GM11168 (cell line): Measurements from ENCODE around the gene VIPR2.

ENCODE experiments used
- in situ Hi-C: fragments of 300-500 bp; cut with MboI; formaldehyde crosslinking; loops from one replicate; pipeline ENCODE4 v1.12.0; 2022; ENCODE audit warnings: low sequenced_read_pairs; ENCODE audit not compliant: unreplicated experiment

The VIPR2 gene

DNA sequence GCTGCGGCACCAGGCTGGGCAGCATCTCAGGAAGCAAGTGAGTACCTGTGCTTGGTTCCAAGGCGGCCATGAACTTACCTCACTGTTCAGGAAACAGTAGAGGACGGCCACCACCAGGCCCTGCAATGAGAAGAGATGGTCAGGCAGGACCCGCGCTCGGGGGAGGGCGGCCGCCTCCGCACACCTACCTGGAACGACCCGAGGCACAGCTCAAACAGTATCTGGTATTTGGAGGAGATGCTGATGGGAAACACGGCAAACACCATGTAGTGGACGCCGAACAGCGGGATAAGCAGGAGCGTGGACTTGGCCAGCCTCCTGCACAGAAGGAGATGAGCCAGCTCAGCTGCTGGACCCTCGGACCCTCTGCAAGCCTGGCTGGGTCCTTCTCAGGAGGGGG is 112.9 kb downstream of the VIPR2 start:
- in situ Hi-C loops, result no loop called here

DNA sequence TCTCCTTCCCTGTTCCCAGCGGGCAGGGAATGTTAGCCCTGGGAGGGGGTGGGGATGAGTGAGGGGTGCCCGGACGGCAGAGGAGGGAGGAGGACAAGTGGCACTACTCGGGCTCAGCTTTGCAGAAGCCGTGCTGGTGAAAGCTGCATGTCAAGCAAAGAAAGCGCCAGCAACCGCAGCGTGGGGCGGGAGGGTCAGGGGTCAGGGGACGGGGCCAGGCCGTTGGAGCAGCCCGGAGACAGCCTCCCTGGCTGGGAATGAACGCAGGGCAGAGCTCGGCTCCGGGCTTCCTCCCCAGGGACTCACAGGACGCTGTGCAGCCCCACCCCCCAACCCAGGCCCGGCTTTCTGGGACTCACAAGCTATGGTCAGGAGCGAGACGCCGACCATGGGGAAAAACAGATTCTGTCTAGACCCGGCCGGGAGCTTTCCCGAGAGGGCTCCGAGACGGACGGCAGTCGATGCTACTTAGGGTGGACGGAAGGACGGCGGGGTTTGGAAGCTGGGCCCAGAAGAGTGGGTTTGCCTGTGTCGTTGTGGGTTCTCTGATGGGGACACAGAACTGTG is 113.4 kb downstream of the VIPR2 start:
- in situ Hi-C loops, result no loop called here

DNA sequence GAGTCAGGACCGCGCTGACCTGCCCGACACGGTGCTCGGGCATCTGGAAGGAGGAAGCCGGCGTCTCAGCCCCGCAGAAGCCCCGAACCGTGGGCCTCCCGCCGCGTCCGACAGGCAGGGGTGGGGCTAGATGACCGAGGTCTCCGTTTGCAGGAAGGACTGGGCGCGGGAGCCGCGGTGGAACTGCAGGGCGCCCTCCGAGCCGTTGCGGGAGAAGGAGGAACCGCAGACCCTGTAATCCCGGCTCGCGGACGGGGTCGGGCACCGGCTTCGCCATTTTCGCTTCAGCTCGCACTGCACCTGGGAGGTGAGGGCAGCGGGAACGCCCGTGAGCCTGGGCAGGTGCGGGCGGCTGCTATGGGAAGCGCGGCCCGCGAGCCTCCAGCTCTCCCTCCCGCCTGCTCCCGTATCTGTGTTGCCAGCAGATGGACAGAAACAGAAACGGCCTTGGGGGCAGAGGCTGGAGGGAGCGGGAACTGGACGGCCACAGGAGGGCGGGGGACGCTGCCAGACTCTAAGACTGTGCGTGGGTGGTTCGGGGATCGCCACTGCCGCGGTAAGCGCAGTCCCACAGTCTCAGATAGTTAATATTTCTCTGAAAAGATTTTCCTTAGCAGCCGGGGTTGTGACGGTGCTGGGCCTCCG is 114.1 kb downstream of the VIPR2 start:
- in situ Hi-C loops, result no loop called here

DNA sequence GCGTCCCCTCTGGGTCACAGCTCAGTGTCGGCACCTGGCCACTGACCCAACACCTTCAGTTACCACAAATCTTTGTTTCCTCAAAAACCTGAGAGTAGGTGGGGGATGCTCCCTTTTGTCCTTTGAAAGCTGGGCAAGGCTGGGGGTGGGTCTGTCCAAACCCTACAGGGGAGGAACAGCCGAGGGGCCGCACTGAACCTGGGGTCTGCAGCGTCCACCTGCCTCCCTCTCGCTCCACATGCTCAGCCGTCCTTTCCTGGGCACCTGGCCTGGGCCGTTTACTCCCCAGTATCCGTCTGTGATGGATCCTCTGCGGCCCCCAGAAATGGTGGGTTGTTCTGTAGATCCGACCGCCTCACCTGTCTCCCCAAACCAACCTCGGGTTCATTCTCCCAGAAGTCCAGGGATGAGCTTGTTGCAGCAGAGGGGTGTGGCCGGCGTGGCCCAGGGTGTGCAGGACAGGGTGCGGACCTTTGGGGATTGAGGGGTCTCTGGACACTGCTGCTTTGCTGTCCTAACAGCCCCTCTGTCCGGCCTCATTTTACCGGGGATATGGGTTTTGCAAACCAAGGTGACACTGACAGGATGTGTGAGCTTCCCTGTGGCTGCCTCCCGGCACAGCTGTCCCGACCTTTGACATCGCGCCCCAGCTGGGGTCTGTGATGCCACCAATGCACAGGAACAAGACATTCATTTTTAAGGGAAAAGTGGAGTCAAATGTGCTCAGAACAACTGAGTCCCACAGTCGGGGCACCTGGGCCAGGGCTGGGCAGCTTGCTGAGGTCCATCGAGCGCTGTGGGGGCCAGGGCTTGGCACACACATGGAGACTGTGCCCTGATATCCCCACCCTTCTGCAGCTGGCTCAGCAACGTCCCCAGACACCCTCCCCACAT is 115.9 kb downstream of the VIPR2 start:
- in situ Hi-C loops, result no loop called here

DNA sequence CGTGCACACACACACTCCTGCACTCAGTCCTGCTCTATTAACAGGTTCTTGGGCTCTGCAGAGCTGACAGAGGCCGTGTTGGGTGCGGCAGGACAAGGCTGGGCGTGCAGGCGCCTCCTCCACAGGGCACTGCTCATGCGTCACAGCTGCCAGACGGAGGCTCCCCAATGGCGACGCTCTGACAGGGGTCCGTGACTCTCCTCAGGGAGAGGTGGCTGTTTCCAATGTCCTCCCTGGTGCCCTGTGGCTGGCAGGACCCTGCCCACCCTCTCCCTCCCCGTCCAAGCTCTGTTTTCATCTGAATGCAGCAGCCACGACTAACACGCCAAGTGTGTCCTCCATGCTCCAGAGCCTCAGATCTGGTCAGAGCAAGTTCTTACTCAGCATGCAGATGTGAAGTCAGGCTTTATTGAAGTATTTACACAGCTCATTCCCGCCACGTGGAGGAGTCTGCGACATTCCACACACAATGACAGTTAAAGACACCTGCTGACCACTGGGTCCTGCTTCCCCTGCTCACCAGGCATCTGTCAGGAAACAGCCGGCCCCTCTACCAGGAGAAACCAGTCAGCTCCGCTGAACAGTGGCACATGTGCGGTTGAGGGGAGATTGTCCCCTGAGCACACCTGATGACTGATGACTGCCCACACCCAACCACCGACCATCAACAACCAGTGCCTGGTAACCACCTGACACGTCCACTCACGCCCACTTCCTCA is 116.7 kb downstream of the VIPR2 start:
- in situ Hi-C loops, result no loop called here

DNA sequence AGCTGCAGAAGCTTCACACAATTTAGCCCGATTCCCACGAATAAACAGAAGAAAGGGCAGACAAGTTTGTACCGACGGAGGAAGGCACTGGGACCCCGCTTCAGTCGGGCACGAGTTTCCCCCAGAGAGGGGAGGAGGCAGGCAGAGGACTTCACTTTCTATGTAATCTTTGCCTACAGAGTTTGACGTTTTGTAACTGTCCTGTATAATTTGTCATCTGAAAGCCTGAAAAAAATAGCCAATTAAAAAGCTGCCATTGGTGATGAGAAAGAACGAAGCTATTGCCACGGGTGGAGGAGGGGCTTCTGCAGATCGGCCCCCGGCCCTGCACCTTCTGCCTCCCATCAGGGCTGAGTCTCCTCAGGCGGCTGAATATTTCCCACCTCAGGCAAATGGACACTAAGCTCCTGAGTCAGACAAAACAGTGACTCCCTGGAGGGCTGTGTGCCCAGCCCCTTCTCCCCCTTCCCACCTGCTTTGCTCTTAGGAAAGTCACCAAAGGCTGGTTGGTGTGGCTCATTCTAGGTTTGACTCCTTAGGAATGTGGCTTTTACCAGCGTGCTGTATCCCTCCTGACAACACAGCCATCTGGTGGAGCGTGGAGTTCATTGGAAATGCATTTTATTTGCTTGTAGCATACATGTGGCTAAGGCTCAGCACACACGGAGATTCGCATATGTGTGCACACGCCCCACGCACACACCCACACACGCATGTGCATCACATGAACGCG is 117.4 kb downstream of the VIPR2 start:
- in situ Hi-C loops, result no loop called here

DNA sequence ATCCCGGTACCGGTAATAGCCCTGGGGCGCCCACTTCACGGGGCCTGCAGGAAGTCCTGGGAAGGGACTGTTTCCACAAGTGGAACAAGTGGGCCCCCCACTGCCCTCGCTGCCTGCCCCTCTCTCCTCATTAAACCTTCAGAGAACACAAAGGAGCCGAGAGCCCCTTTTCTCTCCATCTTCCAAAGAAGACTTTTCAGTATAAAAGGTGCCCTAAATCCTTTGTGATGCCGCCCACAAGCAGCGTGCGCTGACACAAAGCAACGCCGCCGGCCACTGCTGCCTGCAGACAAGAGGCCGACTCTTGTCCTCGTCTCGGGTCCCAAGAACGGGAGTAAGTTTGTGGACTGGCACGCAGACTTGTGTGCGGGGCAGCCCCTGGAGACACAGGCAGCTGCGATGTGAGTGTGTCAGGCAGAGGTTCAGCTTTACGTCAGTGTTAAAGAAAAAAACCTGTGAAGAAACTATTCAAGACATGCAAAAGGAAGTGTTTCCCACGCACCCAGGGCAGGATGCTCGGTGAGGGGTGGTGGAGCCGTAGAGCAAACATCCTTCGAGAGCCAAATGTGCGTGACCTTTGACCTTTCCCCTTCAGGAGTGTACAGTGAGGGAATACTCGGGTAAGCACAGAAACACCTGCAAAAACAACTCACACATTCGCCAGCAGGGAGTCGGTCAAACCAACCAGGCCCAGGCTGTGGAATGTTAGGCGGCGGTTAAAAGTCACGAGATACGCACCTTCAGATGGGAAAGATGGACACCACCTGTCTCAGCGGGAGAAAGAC is 118.2 kb downstream of the VIPR2 start:
- in situ Hi-C loops, result no loop called here

DNA sequence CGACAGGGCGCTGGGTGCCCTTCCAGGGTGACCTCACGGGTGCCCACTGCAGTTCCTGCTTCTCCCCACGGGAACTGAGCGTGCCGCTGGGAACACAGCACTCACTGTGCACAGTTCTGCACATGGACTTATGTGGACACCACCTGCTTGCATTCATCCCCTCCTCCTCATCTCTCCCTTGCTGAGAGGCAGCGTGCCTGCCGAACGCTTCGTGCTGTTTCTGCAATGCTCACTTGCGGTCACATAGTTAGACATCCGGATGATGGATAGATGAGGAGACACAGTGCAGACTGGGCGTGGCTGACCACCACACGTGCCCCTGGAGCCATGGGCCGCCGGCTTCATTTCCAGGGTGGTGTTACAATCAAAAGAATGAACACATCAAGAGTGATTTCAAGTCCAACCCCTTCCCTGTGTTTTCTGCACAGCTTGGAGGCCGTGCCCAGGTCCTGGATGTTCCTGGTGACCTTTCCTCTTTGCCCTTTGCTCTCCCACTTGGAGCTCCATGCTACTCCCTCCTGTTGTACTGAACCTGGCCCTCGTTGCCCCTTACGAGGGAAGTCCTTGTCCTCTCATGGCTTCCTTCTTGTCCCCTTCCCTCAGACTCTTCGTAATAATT is 119.4 kb downstream of the VIPR2 start:
- in situ Hi-C loops, result no loop called here

DNA sequence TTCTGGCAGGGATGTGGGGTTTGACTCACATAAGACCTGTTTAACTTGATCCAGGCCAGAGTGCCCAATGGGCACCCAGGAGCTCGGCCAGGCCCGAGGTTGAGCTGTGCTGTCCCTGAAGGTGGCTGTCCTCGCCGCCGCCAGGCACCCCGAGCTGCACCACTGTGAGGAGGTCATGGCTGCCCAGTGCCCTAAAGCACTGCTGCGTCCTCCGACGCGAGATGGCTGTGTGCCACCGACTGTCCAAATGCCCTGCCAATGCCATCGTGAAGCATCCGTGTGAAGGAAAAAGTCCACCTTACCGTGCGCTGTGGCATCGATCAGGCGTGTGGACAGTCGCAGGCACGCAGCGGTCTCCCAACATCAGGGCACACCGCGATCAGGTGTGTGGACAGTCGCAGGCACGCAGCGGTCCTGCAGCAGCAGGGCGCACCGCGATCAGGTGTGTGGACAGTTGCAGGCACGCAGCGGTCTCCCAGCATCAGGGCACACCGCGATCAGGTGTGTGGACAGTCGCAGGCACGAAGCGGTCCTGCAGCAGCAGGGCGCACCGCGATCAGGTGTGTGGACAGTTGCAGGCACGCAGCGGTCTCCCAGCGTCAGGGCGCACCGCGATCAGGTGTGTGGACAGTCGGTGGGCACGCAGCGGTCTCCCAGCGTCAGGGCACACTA is 120.3 kb downstream of the VIPR2 start:
- in situ Hi-C loops, result no loop called here

DNA sequence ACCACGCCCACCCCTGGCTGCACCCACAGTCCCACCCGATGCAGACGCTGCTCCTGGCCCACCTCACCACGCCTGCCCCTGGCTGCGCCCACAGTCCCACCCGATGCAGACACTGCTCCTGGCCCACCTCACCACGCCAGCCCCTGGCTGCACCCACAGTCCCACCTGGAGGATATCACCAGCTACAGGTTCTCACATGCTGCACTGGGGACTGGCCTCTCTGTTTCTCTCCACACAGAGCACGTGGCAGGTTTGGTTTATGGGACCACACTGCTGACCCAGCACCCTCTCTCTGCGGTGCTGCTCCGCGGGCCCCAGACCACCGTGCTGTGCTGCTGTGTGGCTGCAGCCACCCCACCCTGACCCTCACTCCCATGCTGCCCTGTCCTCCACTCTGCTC is 120.9 kb downstream of the VIPR2 start:
- in situ Hi-C loops, result no loop called here

DNA sequence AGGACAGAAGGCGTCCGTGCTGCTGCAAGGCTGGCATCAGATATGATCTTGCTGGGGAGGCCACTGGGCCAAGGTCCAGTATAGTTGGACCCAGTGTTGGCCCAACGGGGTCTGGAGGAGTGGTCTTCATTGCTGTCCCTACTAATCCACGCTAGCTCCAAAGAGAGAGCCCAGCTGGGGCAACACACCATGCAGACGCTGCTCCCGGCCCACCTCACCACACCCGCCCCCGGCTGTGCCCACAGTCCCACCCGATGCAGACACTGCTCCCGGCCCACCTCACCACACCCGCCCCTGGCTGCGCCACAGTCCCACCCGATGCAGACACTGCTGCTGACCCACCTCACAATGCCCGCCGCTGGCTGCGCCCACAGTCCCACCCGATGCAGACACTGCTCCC is 121.5 kb downstream of the VIPR2 start:
- in situ Hi-C loops, result no loop called here

DNA sequence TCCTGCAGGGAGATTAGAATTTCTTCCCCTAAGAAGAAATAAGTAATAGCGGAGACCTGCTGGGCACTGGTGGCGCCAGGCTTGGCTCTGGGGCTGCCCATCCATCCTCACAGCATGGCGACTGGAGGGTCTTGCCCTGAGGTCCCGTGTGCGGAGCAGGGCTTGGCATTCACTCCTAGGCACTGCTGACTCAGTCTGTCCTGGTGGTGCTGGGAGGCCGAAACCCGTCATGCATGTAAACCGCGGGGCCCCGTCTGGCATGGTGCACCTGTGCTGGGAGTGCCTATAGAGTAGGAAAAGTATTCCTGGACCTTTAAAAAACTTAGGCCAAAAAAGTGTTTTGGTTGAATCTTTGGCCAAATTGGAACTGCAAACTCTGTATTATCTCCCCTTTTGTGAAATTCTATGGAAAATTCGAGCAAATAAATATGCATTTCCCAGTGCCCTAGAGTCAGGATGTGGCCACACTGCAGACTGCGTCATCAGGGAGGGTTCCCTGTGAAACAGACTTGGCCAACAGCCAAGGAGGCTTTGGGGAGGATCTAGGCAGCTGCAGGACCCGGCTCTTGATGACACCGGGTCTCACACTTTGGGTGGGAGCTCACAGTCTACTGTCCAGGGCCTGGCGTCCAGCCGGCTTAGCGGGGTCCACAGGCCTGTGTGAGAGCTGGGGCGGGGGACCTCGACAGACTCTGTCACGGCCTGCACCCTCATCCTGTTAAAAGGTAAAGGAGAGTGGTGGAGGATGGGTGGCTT is 122.3 kb downstream of the VIPR2 start:
- in situ Hi-C loops, result no loop called here

DNA sequence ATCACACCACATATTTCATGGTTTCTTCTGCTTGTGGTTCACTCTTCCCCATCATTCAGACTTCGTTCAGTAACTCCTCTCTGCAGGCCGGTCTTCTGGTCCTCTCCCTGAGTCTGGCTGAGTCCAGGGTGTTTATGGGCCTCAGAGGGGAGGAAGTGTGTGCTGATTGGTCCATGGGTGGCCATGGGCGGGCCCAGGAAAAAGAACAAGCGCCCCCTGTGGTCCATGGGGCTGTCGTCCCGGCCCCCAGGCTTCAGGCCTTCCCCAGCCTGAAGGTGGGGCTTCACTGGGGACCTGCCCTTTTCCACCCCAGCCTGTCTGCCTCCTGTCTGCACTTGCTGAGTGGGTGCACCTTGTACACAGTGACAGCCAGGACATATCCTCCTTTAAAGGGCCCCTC is 123.7 kb downstream of the VIPR2 start:
- in situ Hi-C loops, result no loop called here

DNA sequence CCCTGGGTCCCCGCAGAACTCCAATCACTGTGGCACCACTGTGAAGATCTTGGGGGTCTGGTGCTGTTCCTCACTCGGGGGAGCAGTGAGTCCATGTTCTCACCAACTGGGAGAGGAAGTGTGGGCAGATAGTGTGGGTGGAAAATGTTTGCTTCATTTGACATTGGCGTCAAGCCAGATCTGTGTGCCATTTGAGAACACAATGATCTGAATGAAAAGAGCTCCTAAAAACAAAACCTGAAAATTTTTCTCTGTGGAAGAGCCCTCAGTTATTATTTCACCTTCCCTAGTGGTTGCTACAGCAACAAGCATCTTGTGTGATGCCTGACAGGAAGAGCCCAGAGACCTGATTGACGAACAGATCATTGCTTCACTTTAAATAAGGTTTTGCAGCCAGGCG is 125.6 kb downstream of the VIPR2 start:
- in situ Hi-C loops, result no loop called here

DNA sequence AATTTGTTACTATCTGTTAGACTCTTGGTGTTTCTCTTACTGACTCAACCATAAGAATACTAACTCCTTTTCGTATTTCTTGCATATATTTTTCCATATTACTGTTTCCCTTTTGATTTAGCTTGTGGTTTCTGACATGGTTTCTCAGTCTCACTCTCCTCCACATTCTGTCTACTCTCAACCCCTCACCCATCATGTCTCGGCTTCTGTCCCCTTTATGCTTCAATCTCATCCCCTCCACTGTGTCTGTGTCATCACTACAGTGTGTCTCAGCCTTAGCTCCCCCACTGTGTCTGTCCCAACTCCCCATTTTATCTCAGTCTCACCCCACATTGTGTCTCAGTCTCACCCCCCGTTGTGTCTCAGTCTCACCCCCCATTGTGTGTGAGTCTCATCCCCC is 126.9 kb downstream of the VIPR2 start:
- in situ Hi-C loops, result no loop called here

DNA sequence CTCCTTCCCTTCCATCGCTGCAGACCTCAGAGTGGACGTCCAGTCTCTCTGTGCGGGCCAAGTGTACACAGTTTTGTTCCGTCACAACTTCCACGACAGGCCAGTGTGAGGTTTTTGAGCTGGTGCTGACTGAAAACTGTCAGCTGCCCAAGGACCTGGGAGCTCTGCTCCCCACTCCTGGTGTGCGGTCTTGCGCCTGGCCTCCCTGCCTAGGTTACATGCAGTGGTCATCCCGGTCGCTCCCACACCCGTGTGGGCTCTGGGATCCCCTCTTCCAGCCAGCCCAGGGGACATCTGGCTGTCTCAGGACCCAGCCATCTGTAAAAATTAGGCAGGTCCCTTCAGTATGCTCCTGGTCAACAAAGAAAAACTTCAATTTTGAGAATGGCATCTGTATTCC is 127.5 kb downstream of the VIPR2 start:
- in situ Hi-C loops, result no loop called here

DNA sequence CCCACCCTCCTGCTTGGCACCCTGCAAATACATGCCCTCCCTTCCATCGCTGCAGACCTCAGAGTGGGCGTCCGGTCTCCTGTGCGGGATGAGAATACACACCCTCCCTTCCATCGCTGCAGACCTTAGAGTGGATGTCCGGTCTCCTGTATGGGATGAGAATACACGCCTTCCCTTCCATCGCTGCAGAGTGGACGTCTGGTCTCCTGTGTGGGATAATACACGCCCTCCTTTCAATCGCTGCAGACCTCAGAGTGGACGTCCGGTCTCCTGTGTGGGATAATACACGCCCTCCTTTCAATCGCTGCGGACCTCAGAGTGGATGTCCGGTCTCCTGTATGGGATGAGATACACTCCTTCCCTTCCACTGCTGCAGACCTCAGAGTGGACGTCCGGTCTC is 128.1 kb downstream of the VIPR2 start:
- in situ Hi-C loops, result no loop called here
